Measurements from ENCODE around the gene MAPRE2.
"Not testable (repeated sequence)": the region's sequence is repeated elsewhere in the genome, so short reads cannot be mapped to it uniquely, and the experiment has no call there.

Gene MAPRE2

DNA sequence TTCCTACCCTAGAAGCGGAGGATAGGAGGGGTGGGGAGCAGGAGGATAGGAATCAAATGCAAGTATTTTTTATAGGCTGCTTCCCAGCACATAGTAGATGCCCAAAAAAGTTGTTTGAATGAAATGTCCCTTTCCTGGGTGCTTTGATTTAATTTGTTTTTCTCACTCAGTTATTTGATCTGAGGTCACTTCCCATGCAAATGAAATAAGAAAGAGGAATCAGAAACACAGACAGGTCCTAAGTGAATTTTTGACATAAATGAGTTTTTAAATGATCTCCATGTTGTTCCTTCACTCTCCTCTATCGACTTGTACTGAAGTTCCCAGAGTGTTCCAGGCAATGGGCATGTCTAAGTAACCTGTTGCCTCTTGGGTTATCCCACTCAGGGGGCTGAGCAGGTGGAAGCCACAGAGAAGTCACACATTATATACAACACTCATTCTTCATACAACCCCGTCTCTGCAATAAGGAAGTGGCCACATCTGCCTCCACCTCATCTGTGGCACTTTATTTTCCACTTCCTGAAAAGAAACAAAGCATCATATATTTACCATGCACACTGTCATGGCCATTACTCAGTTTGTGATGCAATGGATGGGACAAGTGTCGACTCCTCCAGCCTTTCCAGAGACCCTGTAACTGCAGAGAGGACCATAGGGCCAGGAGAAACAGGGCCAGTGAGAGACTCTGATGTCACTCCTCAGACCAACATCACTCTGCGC is 117.7 kb downstream of the MAPRE2 start:
- DNase-seq, result no peak

DNA sequence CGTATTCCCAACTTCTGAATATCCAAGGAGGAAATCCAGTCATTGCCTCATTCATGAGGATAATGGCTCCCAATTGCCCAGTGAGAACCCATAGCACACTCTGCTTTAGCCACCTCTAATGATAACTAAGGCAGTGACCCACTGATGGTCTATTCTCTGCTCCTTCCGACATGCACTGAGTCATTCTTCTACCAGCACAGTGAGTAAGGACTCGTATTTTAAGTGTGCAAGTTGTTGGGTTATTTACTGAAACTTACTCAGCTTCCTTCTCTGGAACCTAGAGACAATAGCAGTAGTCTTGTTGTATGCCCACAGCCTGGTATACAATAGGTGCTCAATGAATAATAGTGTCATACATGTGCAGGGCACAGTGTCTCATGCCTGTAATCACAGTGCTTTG is 118.6 kb downstream of the MAPRE2 start:
- no peak for DNase-seq

DNA sequence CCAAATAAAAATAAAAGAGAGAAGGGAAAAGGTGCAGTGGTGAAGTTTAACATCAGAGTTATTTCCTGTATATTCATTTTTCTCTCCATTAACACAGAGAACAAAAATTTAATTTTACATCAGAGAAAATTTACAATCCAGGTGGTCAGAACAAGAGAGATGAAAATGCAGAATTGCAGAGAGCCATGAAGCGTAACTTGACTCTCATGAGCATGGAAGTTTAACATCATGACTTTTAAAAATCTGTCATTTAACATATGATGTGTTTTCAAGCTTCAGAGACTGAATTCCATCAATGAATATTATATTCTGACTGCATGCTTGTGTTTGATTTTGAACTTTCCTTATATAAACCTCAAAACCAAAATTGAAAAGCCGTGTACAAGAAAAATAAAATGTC is 120.3 kb downstream of the MAPRE2 start:
- DNase-seq, result no peak

DNA sequence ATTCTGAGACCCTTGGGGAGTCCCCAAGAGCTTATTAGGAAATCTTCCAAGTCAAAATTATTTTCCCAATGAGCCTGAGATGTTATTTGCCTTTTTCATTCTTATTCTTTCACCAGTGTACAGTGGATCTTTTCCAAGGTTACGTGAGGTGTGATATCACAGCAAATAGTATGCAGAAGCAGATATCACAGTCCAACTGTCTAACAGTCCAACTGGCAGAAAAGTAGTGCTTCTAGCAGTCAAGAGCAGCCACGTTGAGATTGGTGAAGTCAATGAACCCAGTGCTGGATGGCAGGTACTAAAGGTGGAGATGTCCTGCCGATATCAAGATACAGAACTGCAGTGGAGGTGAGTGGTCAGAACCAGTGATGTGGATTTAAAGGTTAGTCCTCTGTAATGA is 120.7 kb downstream of the MAPRE2 start:
- DNase-seq, result no peak

DNA sequence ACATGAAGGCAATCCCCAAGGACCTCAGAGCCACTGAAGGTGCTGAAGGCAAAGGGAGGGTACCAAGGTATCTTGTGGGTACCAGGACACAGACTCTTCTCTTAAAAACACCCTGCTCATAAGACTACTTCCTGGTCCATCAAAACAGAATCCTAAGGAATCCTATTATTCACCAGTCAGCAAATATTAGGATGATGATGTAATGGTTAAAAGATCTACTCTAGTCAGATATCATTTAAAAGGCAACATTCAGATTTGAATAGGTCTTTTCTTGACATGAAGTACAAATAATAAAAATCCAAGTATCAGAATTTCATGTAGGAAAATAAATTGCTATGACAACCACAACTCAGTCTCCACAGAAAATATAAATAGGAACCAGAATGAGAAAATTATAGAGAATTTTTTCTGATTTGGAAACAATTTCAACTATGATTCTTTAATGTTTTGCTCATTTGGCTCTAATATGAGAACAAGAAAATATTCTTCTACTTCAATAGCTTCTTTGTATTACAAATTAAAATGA is 121.9 kb downstream of the MAPRE2 start:
- DNase-seq, result no peak

DNA sequence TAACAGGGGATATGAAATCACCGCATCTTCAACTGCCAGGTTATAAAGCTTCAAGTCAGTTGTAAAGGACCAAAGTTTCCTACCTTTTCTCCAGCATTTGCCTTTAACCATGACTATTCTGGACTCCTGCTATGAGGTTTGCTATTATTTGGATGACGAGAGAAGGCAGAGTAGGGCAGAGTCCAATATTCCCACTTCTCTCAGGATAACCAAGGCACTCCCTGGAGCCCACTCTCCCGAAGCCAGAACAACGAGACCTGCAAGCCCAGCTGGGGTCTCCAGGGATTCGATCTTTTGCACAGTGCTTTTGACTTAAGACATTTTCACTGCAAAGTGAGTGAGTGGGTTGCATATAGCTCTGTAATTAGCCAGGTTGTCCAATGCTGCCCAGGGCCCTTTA is 122.5 kb downstream of the MAPRE2 start:
- DNase-seq, result no peak

DNA sequence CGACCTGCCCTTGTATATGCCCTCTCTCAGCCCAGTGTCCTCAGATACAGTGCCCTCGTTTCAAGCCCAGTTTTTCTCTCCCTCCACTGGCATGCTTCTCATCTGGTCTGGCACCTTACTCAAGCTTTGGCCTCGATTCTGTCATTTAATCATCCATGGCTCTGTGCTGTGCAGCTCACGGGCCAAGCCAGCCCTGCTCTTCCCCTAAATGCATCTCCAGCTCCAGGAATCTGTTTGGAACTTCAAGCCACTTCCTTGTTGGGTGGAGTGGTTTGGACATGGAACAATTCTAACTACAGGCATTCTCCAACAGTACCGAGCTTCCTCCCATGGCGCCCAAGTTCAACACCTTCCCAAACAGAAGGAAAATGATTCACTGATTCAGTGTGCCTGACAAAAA is 122.9 kb downstream of the MAPRE2 start:
- no peak for DNase-seq

DNA sequence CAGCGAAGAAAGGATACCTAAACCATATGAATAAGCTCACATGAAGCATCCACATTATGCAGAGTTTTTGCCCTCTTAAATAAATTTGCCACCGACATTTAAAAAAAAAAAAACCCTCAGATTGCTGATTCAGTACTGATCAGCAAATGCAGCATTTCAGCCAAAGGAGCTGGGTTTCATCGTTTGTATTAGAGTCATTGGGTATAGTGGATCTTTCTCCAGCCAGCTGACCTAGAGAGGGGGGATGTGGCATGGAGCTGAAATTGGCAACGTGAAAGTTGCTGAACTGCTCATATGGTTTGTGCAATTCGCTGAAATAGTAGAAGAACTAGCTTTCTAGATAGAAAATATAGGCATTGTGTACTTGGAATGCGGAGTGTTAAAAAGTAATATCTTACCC is 126.1 kb downstream of the MAPRE2 start:
- DNase-seq, result no peak

DNA sequence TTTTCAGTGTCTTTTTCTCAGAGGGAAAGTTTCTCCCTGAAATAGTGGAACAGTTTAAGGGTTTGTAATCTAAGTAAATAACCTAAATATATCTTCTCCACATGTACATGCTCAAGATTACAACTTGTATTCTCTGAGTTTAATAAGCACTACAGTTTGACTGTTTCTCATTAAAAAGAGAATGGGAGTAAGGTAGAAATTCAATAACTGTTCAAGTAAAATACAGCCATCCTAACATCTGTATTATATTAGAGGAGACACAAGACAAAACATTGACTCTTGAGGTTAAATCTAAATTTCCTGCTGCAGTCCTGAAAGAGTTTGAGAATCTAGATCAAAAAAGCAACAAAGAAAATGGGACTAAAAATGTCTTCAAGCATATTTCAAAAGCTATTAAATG is 126.6 kb downstream of the MAPRE2 start:
- DNase-seq, result no peak

DNA sequence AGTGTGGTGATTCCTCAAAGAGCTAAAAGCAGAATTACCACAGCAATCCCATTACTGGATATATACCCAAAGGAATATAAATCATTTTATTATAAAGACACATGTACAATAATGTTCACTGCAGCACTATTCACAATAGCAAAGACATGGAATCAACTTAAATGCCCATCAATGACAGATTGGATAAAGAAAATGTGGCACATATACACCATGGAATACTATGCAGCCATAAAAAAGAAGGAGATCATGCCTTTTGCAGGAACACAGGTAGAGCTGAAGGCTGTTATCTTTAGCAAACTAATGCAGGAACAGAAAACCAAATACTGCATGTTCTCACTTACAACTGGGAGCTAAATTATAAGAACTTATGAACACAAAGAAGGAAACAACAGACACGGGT is 129.1 kb downstream of the MAPRE2 start:
- not testable (repeated sequence) for DNase-seq

DNA sequence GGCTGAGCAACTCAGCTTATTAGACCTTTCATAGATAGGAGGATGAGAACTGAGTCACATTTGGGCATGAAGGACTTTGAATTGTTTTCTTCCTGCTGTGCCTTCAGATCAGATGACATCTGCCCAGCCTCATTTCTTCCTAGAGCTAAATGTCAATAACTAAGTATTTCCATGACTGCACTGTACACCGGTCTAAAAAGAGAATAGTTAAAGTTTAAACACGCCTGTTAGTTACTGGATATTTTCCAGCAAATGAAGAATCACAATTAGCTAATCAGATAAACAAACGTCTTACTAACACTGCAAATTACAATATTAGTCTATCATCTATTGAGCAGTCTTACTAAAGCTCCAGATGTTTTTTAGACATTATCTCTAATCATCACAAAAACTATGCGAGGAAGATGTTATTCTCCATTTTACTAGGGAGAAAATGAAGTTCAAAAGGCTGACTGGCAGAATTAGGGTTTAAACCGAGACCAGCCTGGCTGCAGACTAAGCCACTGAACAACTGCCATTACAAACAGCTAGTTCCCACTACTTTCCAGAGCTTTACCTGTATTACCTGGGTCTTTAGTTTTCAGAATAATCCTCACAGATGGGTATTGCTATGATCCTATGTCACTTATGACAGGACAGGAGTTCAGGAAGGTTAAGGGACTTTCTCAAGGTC is 130.2 kb downstream of the MAPRE2 start:
- DNase-seq, result no peak

DNA sequence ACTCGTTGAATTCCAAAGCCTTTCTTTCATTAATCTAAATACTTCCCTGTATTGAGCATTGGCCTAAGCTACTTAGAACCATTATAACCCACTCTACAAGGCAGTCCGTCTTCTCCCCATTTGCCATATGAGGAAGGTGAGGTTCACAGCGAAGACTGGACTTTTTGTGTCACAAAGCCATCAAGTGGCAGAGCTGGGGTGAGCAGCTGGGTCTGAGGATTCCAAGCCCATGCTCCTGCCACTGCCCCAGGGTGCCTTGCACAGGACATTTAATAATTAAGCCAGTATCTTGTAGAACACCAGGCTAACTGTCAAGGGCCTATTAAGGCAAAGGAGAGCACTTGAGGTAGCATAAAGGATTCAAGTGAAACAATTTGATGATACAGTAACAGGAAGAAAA is 130.8 kb downstream of the MAPRE2 start:
- DNase-seq, result peak; percentile 54

DNA sequence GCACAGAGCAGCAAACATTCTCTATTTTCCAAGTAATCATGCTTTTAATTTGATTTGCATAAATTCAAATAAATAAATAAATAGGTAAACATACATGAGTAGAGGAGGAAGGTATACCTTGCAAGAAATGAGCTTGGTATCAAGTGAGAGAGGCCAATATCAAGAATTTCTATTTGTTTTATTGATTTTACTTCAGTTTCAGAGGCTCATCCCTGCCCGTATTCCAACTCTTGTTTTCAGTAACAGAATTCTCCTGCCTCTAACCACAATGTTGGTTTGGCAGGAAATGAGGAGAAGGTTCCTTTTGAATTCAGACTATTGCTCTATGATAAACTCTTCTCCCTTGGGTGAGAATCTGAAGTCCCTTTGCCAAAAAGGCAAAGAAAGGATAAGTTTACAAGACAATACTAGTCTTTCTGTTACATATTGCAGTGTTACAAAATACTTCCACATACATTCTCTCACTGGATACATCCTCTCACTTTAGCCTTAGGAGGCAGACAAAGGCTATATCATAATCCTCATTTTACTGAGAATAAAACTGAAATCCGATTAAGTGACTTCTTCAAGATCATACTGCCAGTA is 131.3 kb downstream of the MAPRE2 start:
- DNase-seq, result no peak

DNA sequence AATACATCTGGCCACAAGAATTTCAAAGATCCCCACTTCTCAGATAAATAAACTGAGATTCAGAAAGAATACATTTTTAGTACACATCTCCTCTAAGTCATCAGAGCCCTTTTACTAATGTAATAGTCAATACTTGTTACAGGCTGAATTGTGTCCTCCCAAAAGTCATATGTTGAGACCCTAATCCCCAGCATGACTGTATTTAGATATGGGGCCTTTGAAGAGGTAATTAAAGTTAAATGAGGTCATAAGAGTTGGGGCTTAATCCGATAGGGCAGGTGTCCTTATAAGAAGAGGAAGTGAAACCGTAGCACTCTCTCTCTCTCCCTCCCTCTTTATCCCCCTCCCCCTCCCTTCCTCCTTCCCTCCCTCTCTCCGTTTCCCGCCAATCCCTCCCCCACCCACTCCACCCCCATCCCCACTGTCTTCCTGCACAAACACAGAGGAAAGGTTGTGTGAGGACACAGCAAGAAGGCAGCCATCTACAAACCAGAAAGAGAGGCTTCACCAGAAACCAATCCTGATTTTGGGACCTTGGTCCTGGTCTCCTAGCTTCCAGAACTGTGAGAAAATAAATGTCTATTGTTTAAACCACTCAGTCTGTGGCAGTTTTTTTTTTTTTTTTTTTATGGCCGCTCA is 133.0 kb downstream of the MAPRE2 start:
- peak; percentile 37 for DNase-seq

DNA sequence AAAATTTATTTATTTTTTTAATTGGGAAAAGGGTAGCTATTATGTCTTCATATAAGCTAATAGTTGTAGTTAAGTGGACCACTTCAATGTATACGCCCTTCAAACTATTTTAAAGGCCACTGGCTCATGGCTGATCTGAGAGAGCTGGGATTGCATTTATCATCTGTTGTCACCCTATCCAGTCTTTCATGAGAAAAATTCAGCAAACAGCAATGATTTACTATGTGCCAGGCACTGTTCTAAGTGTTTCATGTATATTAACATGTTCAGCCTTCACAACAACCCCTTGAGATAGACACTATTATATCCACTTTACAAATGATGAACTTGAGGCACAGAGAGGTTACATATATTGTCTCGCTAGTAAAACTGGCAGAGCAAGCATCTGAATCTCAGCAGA is 133.5 kb downstream of the MAPRE2 start:
- DNase-seq, result peak; percentile 13

DNA sequence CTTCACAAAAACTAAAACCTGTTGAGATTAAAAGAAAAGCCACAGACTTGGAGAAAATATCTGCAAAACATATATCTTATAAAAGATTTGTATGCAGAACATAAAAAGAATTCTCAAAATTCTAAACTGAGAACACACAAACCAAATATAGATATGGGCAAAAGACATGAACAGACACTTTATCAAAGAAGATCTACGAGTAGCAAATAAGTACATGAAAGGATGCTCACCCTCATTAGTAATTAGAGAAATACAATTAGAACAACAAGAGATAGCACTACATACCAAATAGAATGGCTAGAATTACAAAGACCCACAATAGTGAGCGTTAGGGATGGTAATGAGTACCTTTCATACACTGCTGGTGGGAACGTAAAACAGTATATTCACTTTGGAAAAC is 135.7 kb downstream of the MAPRE2 start:
- DNase-seq, result no peak

DNA sequence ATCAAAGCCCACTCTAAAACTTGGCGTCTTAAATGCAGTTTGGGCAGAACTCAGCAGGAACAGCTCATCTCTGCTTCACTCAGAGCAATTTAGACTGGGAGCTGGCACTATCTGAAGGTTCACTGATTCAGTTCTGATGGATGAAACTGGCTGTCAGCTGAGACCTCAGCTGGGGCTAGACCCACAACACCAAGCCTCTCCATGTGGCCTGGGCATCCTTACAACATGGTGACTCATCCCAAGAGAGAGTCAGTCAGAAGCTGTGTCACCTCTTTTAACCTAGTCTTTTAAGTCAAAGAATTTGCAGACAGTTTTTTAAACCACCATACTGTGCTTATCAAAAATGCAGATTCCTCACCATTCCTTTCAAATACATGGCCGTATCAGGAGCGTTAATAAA is 137.0 kb downstream of the MAPRE2 start:
- no peak for DNase-seq

DNA sequence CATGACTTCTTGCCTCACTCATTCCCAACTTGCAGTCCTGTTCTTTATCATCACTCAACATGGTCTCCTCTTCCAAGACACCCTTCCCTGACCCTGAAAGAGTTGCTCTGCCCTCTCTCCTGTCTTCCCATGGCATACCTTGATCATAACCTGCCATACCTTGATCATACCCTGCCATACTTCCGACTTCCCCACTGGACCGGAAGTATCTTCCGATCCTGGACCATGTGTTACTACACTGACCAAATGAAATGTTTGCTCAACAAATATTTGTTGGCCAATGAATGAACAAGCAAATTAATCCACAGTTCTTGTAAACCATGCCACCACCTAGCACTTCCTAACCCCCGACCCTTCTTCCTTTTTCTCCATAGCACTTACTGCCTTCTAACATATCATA is 138.7 kb downstream of the MAPRE2 start:
- no peak for DNase-seq

DNA sequence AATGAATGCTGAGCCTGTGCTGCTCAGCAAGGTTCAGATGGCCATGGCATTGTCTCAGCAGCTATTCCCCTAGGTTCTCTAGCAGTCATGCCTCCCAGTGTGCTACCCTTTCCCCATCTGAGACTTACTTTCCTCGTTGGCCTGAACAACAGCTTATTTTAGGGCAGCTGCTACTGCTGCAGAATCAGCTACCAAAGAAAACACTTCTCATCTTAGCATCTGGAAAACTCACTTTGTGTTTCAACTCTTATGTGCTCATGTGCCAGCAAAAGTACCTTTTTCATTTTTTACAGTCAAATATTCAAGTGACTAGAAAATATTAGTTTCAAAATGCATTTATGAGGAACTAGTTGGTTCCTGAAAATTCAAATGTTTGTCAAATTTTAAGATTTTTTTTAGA is 139.2 kb downstream of the MAPRE2 start:
- DNase-seq, result no peak

DNA sequence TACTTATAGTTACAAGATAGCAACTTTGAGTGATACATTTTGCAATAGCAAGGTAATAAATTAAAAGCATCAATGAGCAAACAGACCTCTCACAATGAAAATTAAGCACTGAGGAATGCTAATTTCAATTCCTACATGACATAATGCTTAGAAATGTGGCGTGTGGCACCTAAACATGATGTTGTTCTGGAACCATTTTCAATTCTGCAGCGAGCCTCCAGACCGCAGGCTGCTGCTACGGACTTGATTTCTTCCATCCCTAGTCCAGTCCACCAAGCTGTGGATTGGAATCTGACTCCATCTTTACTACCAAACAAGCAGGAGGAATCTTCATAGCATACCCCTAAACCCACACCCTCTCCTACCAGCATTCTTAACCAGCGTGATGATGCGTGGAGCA is 140.9 kb downstream of the MAPRE2 start:
- no peak for DNase-seq

DNA sequence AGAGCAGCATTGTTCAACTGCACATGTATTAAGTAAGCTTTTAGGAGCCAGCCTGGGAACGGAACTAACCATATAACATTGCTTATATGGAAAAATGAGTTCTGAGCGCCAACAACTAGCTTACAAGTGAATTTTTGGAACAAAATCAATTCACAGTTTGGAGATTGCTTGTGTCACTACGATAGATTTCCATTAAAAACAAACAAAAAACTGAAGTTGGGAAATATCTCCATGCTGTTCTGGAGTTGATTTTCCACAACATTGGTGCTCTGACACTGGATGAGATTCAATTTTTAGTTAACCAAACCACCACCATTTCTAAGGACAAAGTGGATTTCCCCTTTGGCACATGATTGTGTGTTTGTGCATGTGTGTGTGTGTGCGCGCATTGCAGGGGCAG is 142.7 kb downstream of the MAPRE2 start:
- DNase-seq, result no peak

DNA sequence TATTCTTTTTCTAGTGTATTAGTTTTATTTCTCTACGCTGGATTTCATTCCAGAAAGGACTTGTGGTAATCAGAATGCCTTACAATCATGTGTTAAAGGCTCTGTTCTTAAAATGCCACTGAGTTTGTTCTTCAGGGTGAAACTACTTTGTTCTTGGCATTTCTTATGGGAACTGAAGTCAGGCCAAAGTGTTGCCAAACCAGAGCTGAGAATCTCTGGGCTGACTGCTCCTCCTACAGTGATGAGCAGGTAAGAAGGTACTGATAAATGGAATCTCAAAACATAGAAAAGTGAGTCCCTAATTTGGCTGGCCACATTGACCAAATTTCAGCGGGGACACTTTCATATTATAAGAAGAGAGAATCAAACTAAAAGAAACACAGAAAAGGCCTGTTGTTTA is 144.6 kb downstream of the MAPRE2 start:
- DNase-seq, result no peak

DNA sequence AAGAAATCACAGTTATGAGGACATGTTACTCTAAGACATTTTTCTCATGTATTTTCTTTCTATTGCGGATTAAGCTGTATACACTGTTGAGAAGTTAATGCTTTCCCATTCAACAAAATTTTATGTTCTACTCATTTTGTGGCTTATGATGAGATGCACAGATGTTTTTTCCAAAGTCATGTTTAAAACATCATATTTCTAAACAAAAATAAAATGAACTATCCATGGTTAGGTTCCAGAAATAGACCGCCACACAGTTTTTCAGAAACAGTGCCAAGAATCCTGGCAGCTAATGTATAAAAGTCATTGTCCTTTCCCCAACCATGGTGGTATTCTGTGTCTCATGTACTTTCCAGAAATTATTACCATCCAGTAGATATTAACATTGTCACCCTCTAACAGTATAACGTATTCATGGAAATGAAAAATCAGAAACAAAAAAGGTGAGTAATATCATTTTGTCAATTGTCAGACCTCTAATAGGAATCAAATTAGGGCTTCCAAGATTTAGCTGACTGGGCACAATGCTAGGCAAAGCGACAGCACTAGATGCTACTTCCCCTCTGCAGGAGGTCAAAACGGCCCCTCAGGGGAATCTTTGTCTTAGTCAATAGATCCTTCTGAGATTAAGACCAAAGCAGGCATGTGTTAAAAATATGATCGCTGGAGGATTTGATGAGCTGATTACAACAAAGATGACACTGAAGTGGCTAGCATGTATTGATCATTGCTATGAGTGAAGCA is 145.2 kb downstream of the MAPRE2 start:
- no peak for DNase-seq

Data from NCI-H187 treated with DMSO at 0.1 percent for 48 hours (cell line).